NCI-H345 treated with DMSO at 0.1 percent for 48 hours (cell line): ENCODE measurements around the gene TMPRSS4.

Experiments
- DNase-seq: peaks from one replicate; lab custom pipeline; 2025; ENCODE audit not compliant: unreplicated experiment; lab: John Stamatoyannopoulos, UW

Gene TMPRSS4

GRCh38 chr11:118132385-118133151, 55.7 kb downstream of the TMPRSS4 start:
- DNase-seq = no peak

GRCh38 chr11:118133816-118134215, 56.9 kb downstream of the TMPRSS4 start:
- no peak for DNase-seq

DNA sequence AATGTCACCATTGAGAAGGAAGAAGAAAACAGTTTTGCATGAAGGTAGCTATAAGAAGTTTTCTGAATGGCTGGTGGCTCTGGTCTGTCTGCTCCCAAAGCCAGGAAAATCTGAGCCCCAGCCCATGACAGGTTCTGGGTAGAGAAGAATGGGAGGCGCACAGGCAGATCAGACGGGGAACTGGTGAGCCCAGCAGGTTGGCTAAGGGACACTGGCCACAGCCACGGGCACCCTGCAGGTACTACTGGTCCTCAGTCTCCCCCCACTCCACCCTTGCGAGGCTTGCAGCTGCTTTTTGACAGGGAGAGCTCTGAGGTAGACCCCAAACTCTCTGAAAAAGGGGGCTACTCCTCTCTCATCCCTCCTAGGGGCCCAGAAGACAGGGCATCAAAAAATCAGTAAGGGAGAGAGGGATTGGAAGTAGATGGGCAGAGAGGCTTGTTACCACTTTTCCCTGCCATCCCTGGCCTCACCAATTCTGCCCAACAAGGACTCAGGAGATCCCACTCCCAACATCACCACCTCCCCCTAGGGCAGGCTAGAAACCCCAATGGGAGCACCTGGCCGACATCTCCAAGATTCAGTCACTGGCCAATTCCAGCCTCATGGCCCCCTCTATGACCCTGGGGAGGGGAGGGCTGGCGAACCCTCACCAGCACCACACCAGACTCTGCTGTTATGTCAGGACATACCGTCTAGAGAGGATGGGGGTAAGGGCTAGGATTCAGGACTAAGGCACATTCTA, 58.3 kb downstream of the TMPRSS4 start:
- DNase-seq = no peak

- DNase-seq = no peak
These were observed 58.9 kb downstream of the TMPRSS4 start for GRCh38 chr11:118135796-118136165.

DNA sequence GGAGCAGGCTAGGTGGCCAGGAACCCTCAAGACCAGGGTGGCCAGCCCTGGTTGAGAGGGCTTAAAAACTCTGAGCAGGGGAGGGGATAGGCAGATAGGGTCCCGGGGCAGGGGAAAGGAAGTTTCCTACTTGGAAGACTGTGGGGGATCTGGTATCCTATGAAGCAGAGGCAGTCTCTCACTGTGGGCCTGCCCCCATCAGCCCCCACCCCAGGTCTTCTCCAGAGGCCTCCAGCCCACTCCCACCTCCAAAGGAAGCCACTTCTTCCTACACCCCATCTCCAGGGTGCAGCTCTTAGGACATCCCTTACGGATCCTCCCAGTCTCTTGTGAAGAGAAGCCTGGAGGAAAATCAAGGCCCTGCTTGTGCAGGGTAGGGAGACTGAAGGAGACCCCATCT, 59.5 kb downstream of the TMPRSS4 start:
- DNase-seq = no peak

GRCh38 chr11:118136801-118137200, 59.9 kb downstream of the TMPRSS4 start:
- DNase-seq = no peak

DNA sequence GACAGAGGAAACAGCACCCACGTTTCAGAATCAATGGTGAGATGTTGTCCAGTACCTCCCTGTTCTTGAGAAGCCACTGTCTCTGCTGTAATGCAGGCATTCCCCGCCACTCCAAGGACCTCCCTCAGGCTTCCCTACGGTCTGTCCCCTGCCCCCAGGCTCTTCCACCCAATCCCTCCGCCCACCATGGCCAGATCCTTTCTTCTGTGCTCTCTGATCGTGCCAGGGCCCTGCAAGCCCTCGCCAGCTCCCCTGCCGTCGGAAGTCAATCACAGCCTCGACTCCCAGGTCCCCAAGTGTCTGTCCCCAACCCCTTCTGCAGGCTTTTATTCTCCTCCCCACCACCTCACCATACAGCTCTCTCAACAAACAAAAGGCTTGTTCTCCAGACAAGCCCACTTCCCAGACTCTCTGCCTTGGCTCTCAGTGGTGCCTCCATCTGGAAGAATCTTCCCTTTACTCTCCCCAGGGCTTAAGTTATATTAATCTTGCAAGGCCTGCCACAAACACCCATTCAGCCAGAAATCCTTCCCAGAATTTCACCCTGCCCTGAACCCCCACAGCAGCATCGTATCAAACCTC, 62.1 kb downstream of the TMPRSS4 start:
- DNase-seq = no peak

DNA sequence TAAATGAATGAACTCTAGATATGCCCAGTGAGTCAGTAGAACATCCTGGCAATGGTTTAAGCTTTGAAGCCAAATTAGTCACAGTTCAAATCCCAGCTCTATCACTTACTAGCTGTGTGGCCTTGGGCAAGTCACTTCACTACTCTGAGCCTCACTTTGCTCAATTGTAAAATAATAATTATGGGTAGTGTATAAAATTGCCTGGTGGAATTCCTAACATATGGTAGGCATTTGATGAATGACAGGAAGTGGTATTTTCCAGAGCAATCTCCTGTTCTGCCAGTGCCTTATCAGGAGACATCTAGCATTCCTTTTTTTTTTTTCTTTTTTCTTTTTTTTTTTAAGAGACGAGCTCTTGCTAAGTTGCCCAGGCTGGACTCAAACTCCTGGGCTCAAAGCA, 62.7 kb downstream of the TMPRSS4 start:
- no peak for DNase-seq

GRCh38 chr11:118142081-118142480, 65.2 kb downstream of the TMPRSS4 start:
- no peak for DNase-seq

- no peak for DNase-seq
These were observed 65.9 kb downstream of the TMPRSS4 start for GRCh38 chr11:118142809-118143208.

GRCh38 chr11:118143661-118144185, 66.8 kb downstream of the TMPRSS4 start:
- no peak for DNase-seq

DNA sequence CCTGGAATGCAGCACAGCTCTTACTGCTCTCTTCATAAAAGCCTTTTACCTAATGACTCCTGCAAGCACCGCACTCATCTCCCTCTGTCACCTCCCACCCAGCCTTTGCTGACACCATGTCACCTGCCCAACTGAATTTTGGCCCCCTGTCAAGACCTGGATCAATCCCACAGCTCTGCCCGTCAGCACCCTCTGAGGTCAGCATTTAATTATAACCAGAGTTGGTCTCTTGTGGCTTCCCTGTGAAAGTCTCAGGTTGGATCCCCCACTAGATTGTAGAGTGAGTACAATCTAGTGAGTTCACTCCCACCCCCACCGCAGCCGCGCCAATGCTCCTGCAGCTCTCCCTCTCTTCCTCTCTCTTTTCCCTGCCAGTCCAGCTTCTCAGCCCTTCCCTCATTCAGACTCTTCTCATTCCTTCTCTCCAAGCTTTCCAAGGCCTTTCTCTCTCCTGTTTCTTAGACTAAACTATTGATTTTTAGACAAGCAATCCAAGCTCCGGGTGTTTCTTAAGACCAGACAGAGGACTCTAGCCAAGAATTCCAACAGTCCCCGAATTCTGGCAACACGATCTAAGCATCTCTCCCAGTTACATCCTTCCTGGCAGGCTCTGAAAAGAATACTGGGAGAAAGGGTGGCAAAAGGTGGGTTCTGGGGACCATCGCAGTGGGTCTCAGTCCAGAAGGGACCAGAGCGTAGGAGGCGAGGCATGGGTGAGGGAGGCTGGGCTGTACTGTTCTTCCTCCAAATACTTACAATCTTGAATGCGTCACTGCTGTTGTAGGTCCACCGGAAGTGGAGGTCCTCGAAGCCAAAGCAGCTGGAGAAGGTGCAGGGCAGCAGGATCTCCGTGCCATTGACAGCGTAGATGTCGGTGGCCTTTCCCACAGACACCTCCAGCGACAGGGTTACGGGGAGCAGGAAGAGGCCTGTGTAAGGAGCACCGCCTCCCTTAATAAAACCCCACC, 67.7 kb downstream of the TMPRSS4 start:
- DNase-seq = no peak

GRCh38 chr11:118145285-118146227, 68.7 kb downstream of the TMPRSS4 start:
- DNase-seq = peak; percentile 83

- DNase-seq = no peak
These were observed 69.7 kb downstream of the TMPRSS4 start for GRCh38 chr11:118146554-118146953.

- DNase-seq = no peak
These were observed 70.6 kb downstream of the TMPRSS4 start for GRCh38 chr11:118147502-118147901.

DNA sequence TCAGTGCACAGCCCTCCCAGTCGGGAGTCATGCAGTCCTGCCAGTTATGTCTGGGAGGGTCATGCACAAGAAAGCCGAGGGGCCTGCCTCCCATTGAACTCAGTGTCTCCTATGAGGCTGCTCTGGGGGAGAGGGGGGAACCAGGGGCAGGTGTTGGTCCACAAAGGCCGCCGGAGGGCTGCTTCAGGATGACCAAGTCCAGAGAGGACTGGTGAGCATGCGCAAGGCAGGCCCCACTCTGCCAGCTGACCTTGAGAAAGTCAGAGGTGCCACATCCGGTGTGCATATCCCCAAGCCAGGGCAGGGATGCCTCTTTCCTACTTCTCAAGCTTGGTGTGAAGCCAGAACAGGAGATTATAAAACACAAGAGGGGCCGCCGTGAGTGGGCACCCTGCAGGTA, 71.4 kb downstream of the TMPRSS4 start:
- no peak for DNase-seq

DNA sequence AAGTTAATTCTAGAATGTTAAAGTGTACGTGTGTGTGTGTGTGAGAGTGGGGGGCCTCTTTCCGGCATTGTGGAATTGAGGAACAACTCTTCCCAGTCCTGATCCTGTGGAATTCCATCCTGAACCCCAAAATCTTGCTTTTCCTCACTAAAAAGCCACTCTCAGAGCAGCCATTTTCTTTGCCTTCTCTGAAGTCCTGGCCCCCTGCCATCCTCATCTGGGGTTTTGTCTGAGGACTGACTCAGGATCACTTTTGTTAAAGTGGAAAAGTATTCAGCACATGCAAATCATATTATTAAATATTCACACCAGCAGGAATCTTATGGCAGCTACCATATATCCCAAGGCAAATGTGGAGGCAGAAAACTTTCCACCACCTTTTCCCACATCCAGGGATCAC, 72.0 kb downstream of the TMPRSS4 start:
- no peak for DNase-seq

DNA sequence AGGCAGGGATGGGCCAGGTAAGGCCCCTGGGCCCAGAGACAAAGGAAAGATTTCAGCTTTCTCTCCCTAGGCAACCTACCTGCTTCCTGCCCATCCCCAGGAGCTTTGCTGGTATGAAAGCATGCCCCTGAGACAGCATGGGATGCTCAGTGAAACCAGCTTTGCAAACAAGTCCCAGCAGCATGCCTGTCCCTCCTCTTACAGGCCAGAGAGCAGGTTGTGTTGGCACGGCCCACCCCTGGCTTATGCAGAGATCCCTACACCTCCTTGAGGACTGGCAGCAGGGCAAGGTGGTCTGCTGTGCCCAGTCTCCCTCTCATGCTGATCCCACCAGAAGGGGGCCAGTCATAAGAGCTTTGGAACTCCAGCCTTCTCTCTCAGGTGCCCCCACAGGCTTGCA, 72.6 kb downstream of the TMPRSS4 start:
- no peak for DNase-seq

GRCh38 chr11:118151431-118151830, 74.6 kb downstream of the TMPRSS4 start:
- DNase-seq = no peak
